Parathyroid adenoma (tissue), 2 donors: Measurements from ENCODE around the gene EXOSC2.

ENCODE experiments used
- H2AFZ ChIP-seq: fragments of 300-600 bp; sonication (generic); one replicate; pipeline ENCODE4 v1.7.0; 2017; ENCODE audit warnings: antibody characterized with exemption, mild to moderate bottlenecking
- H3K27ac ChIP-seq: fragments of 300-600 bp; sonication (generic); one replicate; pipeline ENCODE4 v1.7.0; 2017
- H3K27me3 ChIP-seq: fragments of 300-600 bp; sonication (generic); one replicate; pipeline ENCODE4 v1.7.0; 2017; ENCODE audit warnings: low read length; ENCODE audit not compliant: control insufficient read depth, insufficient read depth
- H3K36me3 ChIP-seq: fragments of 300-600 bp; sonication (generic); one replicate; pipeline ENCODE4 v1.7.0; 2017; ENCODE audit warnings: low read length; ENCODE audit not compliant: control insufficient read depth, insufficient read depth
- H3K4me1 ChIP-seq: fragments of 300-600 bp; sonication (generic); one replicate; pipeline ENCODE4 v1.7.0; 2017; ENCODE audit warnings: control low read depth
- H3K4me2 ChIP-seq: fragments of 300-600 bp; sonication (generic); one replicate; pipeline ENCODE4 v1.7.0; 2017; ENCODE audit warnings: low read length
- H3K4me3 ChIP-seq: fragments of 300-600 bp; sonication (generic); one replicate; pipeline ENCODE4 v1.7.0; 2017; ENCODE audit warnings: low read depth, low read length
- H3K79me2 ChIP-seq: fragments of 300-600 bp; sonication (generic); one replicate; pipeline ENCODE4 v1.7.0; 2017; ENCODE audit warnings: control low read depth
- H3K9ac ChIP-seq: fragments of 300-600 bp; sonication (generic); one replicate; pipeline ENCODE4 v1.7.0; 2017; ENCODE audit warnings: mild to moderate bottlenecking
- H3K9me3 ChIP-seq: fragments of 300-600 bp; sonication (generic); one replicate; pipeline ENCODE4 v1.7.0; 2017; ENCODE audit warnings: low read length; ENCODE audit not compliant: control insufficient read depth
- CTCF ChIP-seq: fragments of 300-600 bp; sonication (generic); IDR thresholded peaks from one replicate; pipeline ENCODE4 v1.7.0; 2017; ENCODE audit warnings: antibody characterized with exemption, mild to moderate bottlenecking
- donor health status: primary hyperparathyroidism.

Gene EXOSC2

GRCh38 chr9:130663977-130664250, 29.7 kb upstream of the EXOSC2 start:
- Histone ChIP-seq H3K9ac (no peak overlapping the region), H3K4me2 (no peak overlapping the region), H3K4me1 (no peaks in the 10 kb centered on the region), H3K79me2 (no peaks in the 10 kb centered on the region), H3K27me3 (peaks cover 37% of the 10 kb centered on the region), H3K9me3 (no peaks in the 10 kb centered on the region), H3K36me3 (no peaks in the 10 kb centered on the region), H3K4me3 (no peak overlapping the region), H2AFZ (no peak overlapping the region), H3K27ac (no peak overlapping the region)
- TF ChIP-seq CTCF, result no peak

GRCh38 chr9:130664251-130665028, 29.1 kb upstream of the EXOSC2 start, which contains the start of gene PRDM12:
Gene PRDM12 (plus strand): TSS chr9:130664594. CDS start chr9:130664654, 60 bp downstream.
- Histone ChIP-seq H3K9ac (no peak within 1 kb of the TSS), H3K79me2 (no peaks in the 10 kb centered on the region), H3K27ac (no peak within 1 kb of the TSS), H3K36me3 (no peaks in the 10 kb centered on the region), H3K4me2 (peak within 1 kb of the TSS; percentile 35), H2AFZ (no peak within 1 kb of the TSS), H3K4me3 (peak within 1 kb of the TSS; percentile 14), H3K9me3 (no peaks in the 10 kb centered on the region), H3K27me3 (peaks cover 34% of the 10 kb centered on the region), H3K4me1 (no peaks in the 10 kb centered on the region)
- TF ChIP-seq CTCF, result no peak

- no peaks in the 10 kb centered on the region for H3K36me3 ChIP-seq
- H3K9ac ChIP-seq, result no peak overlapping the region
- TF ChIP-seq CTCF, result no peak
- H3K4me3 ChIP-seq, result no peak overlapping the region
- H2AFZ ChIP-seq, result no peak overlapping the region
- no peak overlapping the region for H3K27ac ChIP-seq
- no peaks in the 10 kb centered on the region for H3K79me2 ChIP-seq
- H3K9me3 ChIP-seq, result no peaks in the 10 kb centered on the region
- peaks cover 34% of the 10 kb centered on the region for H3K27me3 ChIP-seq
- H3K4me1 ChIP-seq, result no peaks in the 10 kb centered on the region
- no peak overlapping the region for H3K4me2 ChIP-seq
Observed at GRCh38 chr9:130665029-130665430, 28.6 kb upstream of the EXOSC2 start.

GRCh38 chr9:130665431-130666392, 27.9 kb upstream of the EXOSC2 start:
- no peak overlapping the region for H3K27ac ChIP-seq
- no peaks in the 10 kb centered on the region for H3K36me3 ChIP-seq
- no peak overlapping the region for H3K9ac ChIP-seq
- H3K27me3 ChIP-seq, result peaks cover 34% of the 10 kb centered on the region
- no peaks in the 10 kb centered on the region for H3K9me3 ChIP-seq
- H3K4me1 ChIP-seq, result no peaks in the 10 kb centered on the region
- no peak overlapping the region for H3K4me2 ChIP-seq
- H3K4me3 ChIP-seq, result no peak overlapping the region
- H3K79me2 ChIP-seq, result no peaks in the 10 kb centered on the region
- H2AFZ ChIP-seq, result no peak overlapping the region
- TF ChIP-seq CTCF, result no peak
